Peyer's patch (tissue), 4 donors: ENCODE data around the gene TLK1.

Experiments used
- POLR2A ChIP-seq, 2 donors: fragments of 450-650 bp; IDR thresholded peaks; one replicate each; pipeline ENCODE4 v1.5.1; 2017; ENCODE audit warnings: antibody characterized with exemption in 2 of 2, mild to moderate bottlenecking in 2 of 2, moderate library complexity in 2 of 2
- TF ChIP-seq, protein P1 (sequence below), 6 experiments: fragments of 450-650 bp in 4 of 6; fragments of 200-600 bp in 2 of 6; sonication (generic) in 1 of 6; IDR thresholded peaks; one replicate each; pipeline ENCODE4 v1.5.1; 2017 to 2019; ENCODE audit warnings: antibody characterized with exemption in 6 of 6, mild to moderate bottlenecking in 3 of 6, moderate library complexity in 1 of 6

DNA sequence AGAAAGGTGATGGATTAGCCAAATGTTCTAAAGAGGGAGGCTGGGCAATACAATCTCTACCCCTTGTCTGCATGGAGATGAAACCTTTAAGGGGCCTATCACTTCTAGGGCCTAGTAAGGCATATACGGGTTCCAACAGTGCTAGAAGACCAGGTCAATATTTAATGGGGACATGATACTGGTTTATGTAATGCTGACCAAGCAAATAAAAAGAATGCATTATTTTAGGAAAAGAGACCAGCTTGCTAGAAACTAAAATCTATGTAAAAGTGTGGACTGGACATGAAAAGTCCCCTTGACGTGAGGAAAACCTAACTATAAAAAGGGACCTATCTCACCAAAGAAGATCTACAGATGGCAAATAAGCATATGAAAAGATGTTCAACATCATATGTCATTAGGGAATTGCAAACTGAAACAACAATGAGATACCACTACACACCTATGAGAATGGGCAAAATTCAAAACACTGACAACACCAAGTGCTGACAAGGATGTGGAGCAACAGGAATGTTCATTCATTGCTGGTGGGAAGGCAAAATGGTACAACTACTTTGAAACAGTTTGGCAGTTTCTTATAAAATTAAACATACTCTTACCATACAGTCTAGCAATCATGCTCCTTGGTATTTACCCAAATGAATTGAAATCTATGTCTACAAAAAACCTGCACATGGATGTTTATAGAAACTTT lies 45.9 kb upstream of the TLK1 start:
- TF ChIP-seq, protein P1, sequence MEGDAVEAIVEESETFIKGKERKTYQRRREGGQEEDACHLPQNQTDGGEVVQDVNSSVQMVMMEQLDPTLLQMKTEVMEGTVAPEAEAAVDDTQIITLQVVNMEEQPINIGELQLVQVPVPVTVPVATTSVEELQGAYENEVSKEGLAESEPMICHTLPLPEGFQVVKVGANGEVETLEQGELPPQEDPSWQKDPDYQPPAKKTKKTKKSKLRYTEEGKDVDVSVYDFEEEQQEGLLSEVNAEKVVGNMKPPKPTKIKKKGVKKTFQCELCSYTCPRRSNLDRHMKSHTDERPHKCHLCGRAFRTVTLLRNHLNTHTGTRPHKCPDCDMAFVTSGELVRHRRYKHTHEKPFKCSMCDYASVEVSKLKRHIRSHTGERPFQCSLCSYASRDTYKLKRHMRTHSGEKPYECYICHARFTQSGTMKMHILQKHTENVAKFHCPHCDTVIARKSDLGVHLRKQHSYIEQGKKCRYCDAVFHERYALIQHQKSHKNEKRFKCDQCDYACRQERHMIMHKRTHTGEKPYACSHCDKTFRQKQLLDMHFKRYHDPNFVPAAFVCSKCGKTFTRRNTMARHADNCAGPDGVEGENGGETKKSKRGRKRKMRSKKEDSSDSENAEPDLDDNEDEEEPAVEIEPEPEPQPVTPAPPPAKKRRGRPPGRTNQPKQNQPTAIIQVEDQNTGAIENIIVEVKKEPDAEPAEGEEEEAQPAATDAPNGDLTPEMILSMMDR (IDR thresholded peaks at IDR 0.05) = no peak
- TF ChIP-seq POLR2A (IDR thresholded peaks at IDR 0.05) = no peak
